Measurements from ENCODE around the gene ABHD15.

ABHD15 gene

GRCh38 chr17:29514792-29515191, 52.0 kb downstream of the ABHD15 start:
- DNase-seq, result no peak

GRCh38 chr17:29510953-29511352, 55.9 kb downstream of the ABHD15 start:
- DNase-seq, result no peak
